Uterus (tissue), 2 donors: ENCODE measurements around the gene HPF1.

Experiments used
- CTCF ChIP-seq, 4 experiments: fragments of 200-600 bp in 2 of 4; fragments of 450-650 bp in 2 of 4; sonication (generic) in 2 of 4; IDR thresholded peaks; one replicate each; pipeline ENCODE4 v1.5.1; 2016 to 2019; ENCODE audit warnings: antibody characterized with exemption in 4 of 4, mild to moderate bottlenecking in 2 of 4, moderate library complexity in 1 of 4
- POLR2A ChIP-seq, 2 donors: fragments of 450-650 bp; IDR thresholded peaks; one replicate each; pipeline ENCODE4 v1.6.1; 2016; ENCODE audit warnings: antibody characterized with exemption in 2 of 2, mild to moderate bottlenecking in 1 of 2, moderate library complexity in 1 of 2

- TF ChIP-seq CTCF (IDR thresholded peaks at IDR 0.05) (no peak), POLR2A (IDR thresholded peaks at IDR 0.05) (no peak)
Observed at GRCh38 chr4:169707958-169708643, 49.6 kb downstream of the HPF1 start.
